ENCODE results near the gene TUBGCP2. TPM values are rescaled to one million over a fixed set of nuclear protein-coding genes. Genes with fewer than 3 reads are reported as not detected.

Gene TUBGCP2
- total RNA-seq, 1 experiment from 2014 or later: 52.4 TPM

GRCh38 chr10:133254421-133255120 is 54.1 kb downstream of the TUBGCP2 start:
- Histone ChIP-seq H3K27ac (ENCODE audit: insufficient read length, low read depth, low read length) (no peak overlapping the region), H2AK5ac (ENCODE audit: insufficient read length, low read length) (no peak overlapping the region), H3K79me1 (ENCODE audit: insufficient read depth, low read depth, low read length, poor library complexity, severe bottlenecking) (no peaks in the 10 kb centered on the region), H2BK5ac (ENCODE audit: insufficient read length, low read length) (no peak overlapping the region), H3K56ac (ENCODE audit: insufficient read length, low read depth, low read length) (no peak overlapping the region), H3K9me3 (ENCODE audit: control insufficient read depth, low read depth, low read length) (no peaks in the 10 kb centered on the region), H3K18ac (ENCODE audit: insufficient read length, low read depth, low read length) (no peak overlapping the region), H4K8ac (replicated peaks; ENCODE audit: insufficient read length, low read depth, low read length) (no peak overlapping the region), H2BK15ac (ENCODE audit: low read depth, low read length) (no peak overlapping the region), H2BK120ac (ENCODE audit: low read depth, low read length, poor library complexity, severe bottlenecking) (no peak overlapping the region), H3K23ac (ENCODE audit: insufficient read length, low read depth, low read length) (no peak overlapping the region), H3K4me2 (ENCODE audit: insufficient read depth, insufficient read length, low read length) (no peak overlapping the region), H3K27me3 (ENCODE audit: insufficient read depth, low read length) (no peaks in the 10 kb centered on the region), H2BK12ac (ENCODE audit: insufficient read length, low read depth, low read length) (no peak overlapping the region), H3K4me1 (ENCODE audit: insufficient read depth, low read length) (no peaks in the 10 kb centered on the region), H3K14ac (ENCODE audit: insufficient read depth, low read length) (no peak overlapping the region), H3T11ph (ENCODE audit: low read length) (no peak overlapping the region), H3K79me2 (ENCODE audit: insufficient read depth, low read length) (no peaks in the 10 kb centered on the region), H4K5ac (ENCODE audit: insufficient read length, low read depth, low read length) (no peak overlapping the region), H4K91ac (ENCODE audit: insufficient read length, low read depth, low read length) (no peak overlapping the region), H2AFZ (ENCODE audit: low read length) (no peak overlapping the region), H3K9ac (ENCODE audit: extremely low read depth, insufficient read length, low read length) (no peak overlapping the region), H3K23me2 (ENCODE audit: insufficient read length, low read depth, low read length, poor library complexity, severe bottlenecking) (no peaks in the 10 kb centered on the region), H3K4ac (ENCODE audit: low read depth, low read length) (no peak overlapping the region), H4K20me1 (ENCODE audit: control insufficient read depth, insufficient read depth, insufficient read length) (no peaks in the 10 kb centered on the region), H2BK20ac (ENCODE audit: low read depth, low read length, poor library complexity, severe bottlenecking) (no peak overlapping the region)
- H3K27ac Mint-ChIP-seq: peak overlapping the region in 1 of 3 experiments; percentile 7; a peak in 1 of 7 replicates
- H3K36me3 Mint-ChIP-seq (ENCODE audit: insufficient read depth in 1 of 3, low read depth in 3 of 3): no peaks in the 10 kb centered on the region
- H3K4me1 Mint-ChIP-seq: peaks cover 8 to 21% of the 10 kb centered on the region in 2 experiments
- TF ChIP-seq CTCF (conservative IDR thresholded peaks at IDR 0.05): no peak
- no CpG with 5 or more reads among the region's 13 CpGs for WGBS (ENCODE audit: extremely low coverage, insufficient read length, low lambda C conversion rate)
- H3K9me3 Mint-ChIP-seq: no peaks in the 10 kb centered on the region; a peak in 2 of 5 replicates
- DNase-seq: no peak
- H3K4me3 Mint-ChIP-seq: no peak overlapping the region; a peak in 2 of 5 replicates
- H3K27me3 Mint-ChIP-seq (ENCODE audit: low read depth): peaks cover 6% of the 10 kb centered on the region

Measured in H9 (cell line).